Natural killer cell (primary cell): ENCODE results near the gene OSGIN1. TPM values are rescaled to one million over a fixed set of nuclear protein-coding genes. Genes with fewer than 3 reads are reported as not detected.
A peak's percentile ranks its signal among the peaks of the same experiment; 100 is the strongest.

Experiments
- ATAC-seq, 3 donors: fragments of 150-1000 bp in 2 of 3; fragments of 200-7000 bp in 1 of 3; cut with Tn5 transposase; 1 replicate in 1 of 3; 2 replicates in 2 of 3; pipeline ENCODE4 v1.10.0; 2021; ENCODE audit warnings: mild to moderate bottlenecking in 2 of 3, moderate library complexity in 2 of 3
- DNase-seq, 2 donors: peaks; one replicate each; pipeline versions ENCODE4 v3.0.0 to v3.0.0-alpha.2; 2013 to 2021; ENCODE audit warnings: mixed read lengths in 1 of 2
- H3K27ac ChIP-seq: one replicate; pipeline ENCODE4 v1.5.1; 2013; ENCODE audit warnings: mild to moderate bottlenecking, low read length
- H3K27me3 ChIP-seq: one replicate; pipeline ENCODE4 v1.6.1; 2013; ENCODE audit warnings: low read length; ENCODE audit not compliant: control insufficient read depth, insufficient read depth
- H3K36me3 ChIP-seq: one replicate; pipeline ENCODE4 v1.6.1; 2013; ENCODE audit warnings: low read length; ENCODE audit not compliant: control insufficient read depth, insufficient read depth
- H3K4me1 ChIP-seq: one replicate; pipeline ENCODE4 v1.6.1; 2013; ENCODE audit warnings: low read length; ENCODE audit not compliant: control insufficient read depth, insufficient read depth
- H3K4me3 ChIP-seq: one replicate; pipeline ENCODE4 v1.5.1; 2013; ENCODE audit warnings: low read length
- H3K9me3 ChIP-seq: one replicate; pipeline ENCODE4 v1.6.1; 2013; ENCODE audit warnings: low read length; ENCODE audit not compliant: control insufficient read depth, insufficient read depth
- H3K27ac Mint-ChIP-seq, 2 donors: one replicate each; pipeline ENCODE4 v1.8.0; 2022; ENCODE audit warnings: mild to moderate bottlenecking in 2 of 2, mixed read lengths in 2 of 2, moderate library complexity in 1 of 2
- H3K27me3 Mint-ChIP-seq, 2 donors: one replicate each; pipeline ENCODE4 v1.8.0; 2022; ENCODE audit warnings: low read depth in 2 of 2, mixed read lengths in 2 of 2
- H3K36me3 Mint-ChIP-seq: one replicate; pipeline ENCODE4 v1.8.0; 2022; ENCODE audit warnings: mixed read lengths
- H3K4me1 Mint-ChIP-seq, 2 donors: one replicate each; pipeline ENCODE4 v1.8.0; 2022; ENCODE audit warnings: mixed read lengths in 2 of 2
- H3K4me3 Mint-ChIP-seq: one replicate; pipeline ENCODE4 v1.8.0; 2022; ENCODE audit warnings: mild to moderate bottlenecking, moderate library complexity, mixed read lengths
- H3K9me3 Mint-ChIP-seq, 2 donors: one replicate each; pipeline ENCODE4 v1.8.0; 2022; ENCODE audit warnings: mixed read lengths in 2 of 2
- WGBS: methylation state at CpG from one replicate; pipeline ENCODE4 v1.1.7; 2013; ENCODE audit warnings: missing lambda C conversion rate; ENCODE audit not compliant: insufficient coverage; 5-methylcytosine and 5-hydroxymethylcytosine counted together
- intact Hi-C: fragments of 100-400 bp; cut with micrococcal nuclease; formaldehyde crosslinking; loops from one replicate; pipeline ENCODE4 v1.14.2; 2022
- total RNA-seq, 4 donors: library from RNA; stranded (reverse); fragments of 120-200 nt in 1 of 4; gene quantifications; one replicate each; pipeline versions ENCODE4 v1.2.3 to v1.2.4, GENCODE V29; 2013 to 2022
- TF ChIP-seq, protein P1 (sequence below): fragments of 200-600 bp; IDR thresholded peaks from one replicate; pipeline ENCODE4 v1.8.0; 2022; ENCODE audit warnings: antibody characterized with exemption

The OSGIN1 gene
- total RNA-seq, 3 donors from 2014 or later (not counting 1 experiment from before 2014, with no cell fraction given) = 3.9 to 4.1 (median 4.0) TPM

DNA sequence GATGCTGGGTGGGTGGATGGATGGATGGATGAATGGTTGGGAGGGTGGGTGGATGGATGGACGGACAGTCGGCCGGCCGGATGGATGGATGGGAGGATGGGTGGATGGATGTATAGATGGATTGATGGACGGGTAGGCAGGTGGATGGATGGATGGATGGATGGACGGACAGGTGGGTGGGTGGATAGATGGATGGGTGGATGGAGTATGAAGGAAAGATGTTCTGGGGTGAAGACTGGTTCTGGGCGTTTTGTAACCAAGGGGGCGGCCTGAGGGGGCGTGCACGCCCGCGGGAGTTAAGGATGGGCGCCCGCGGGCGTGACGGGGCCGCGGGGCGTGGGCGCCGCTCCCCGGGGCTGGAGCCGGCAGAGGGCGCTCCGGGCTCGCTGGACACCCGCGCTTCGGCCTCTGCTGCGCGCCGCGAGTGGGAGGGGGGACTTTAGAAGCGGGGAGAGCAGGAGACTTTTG lies 14.8 kb downstream of the OSGIN1 start, which contains the start of gene NECAB2:
Gene NECAB2, plus strand, starts transcription at position 407 of the 468 bp plus-strand sequence. CDS start 405 bp downstream, outside the sequence.
- Histone ChIP-seq H3K27me3 (peaks cover 8% of the 10 kb centered on the region), H3K4me1 (no peaks in the 10 kb centered on the region), H3K36me3 (no peaks in the 10 kb centered on the region), H3K9me3 (no peaks in the 10 kb centered on the region), H3K4me3 (no peak within 1 kb of the TSS), H3K27ac (no peak within 1 kb of the TSS)
- DNase-seq (peak in 1 of 2 donors; percentile 15), ATAC-seq (peak in 1 of 3 donors; percentile 54)
- intact Hi-C loops = no loop called here
- Mint-ChIP-seq H3K36me3 (no peaks in the 10 kb centered on the region), H3K4me1 (peaks cover 0 to 5% of the 10 kb centered on the region in 2 donors), H3K4me3 (peak within 1 kb of the TSS; percentile 43), H3K27ac (no peak within 1 kb of the TSS), H3K27me3 (peaks cover 0 to 14% of the 10 kb centered on the region in 2 donors), H3K9me3 (no peaks in the 10 kb centered on the region)
- 16% methylated on average over 35 of the region's 35 CpGs for WGBS
- TF ChIP-seq, protein P1, sequence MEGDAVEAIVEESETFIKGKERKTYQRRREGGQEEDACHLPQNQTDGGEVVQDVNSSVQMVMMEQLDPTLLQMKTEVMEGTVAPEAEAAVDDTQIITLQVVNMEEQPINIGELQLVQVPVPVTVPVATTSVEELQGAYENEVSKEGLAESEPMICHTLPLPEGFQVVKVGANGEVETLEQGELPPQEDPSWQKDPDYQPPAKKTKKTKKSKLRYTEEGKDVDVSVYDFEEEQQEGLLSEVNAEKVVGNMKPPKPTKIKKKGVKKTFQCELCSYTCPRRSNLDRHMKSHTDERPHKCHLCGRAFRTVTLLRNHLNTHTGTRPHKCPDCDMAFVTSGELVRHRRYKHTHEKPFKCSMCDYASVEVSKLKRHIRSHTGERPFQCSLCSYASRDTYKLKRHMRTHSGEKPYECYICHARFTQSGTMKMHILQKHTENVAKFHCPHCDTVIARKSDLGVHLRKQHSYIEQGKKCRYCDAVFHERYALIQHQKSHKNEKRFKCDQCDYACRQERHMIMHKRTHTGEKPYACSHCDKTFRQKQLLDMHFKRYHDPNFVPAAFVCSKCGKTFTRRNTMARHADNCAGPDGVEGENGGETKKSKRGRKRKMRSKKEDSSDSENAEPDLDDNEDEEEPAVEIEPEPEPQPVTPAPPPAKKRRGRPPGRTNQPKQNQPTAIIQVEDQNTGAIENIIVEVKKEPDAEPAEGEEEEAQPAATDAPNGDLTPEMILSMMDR = no peak

DNA sequence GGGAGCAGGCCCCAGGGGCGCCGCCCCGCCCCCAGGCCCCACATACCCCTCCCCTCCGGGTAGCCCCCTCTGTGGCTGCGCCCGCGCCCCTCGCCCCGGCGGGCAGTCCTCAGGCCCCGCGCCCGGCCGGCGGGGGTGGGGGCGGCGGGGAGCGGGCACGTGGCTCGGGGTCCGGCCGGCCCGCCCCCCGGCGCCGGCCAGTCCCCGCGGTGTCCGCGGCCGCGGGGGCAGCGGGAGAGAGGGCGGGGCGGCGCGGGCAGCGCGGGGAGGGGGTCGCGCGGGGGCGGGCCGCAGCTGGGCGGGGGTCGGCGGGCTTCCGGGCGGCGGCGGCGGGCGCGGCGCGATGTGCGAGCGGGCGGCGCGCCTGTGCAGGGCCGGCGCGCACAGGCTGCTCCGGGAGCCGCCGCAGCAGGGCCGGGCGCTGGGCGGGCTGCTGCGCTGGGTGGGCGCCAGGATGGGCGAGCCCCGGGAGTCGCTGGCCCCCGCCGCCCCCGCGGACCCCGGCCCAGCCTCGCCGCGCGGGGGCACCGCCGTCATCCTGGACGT lies 15.3 kb downstream of the OSGIN1 start:
- ATAC-seq = peak in 1 of 3 donors; percentile 40
- H3K4me1 ChIP-seq = no peaks in the 10 kb centered on the region
- no peaks in the 10 kb centered on the region for H3K9me3 Mint-ChIP-seq
- H3K4me3 Mint-ChIP-seq = no peak overlapping the region
- no peak overlapping the region for H3K27ac ChIP-seq
- H3K27ac Mint-ChIP-seq = no peak overlapping the region
- H3K4me3 ChIP-seq = no peak overlapping the region
- H3K27me3 ChIP-seq = peaks cover 8% of the 10 kb centered on the region
- TF ChIP-seq, protein P1 = no peak
- 2% methylated on average over 87 of the region's 87 CpGs for WGBS
- DNase-seq = no peak
- intact Hi-C loops = no loop called here
- no peaks in the 10 kb centered on the region for H3K36me3 ChIP-seq
- H3K36me3 Mint-ChIP-seq = no peaks in the 10 kb centered on the region
- H3K27me3 Mint-ChIP-seq = peaks cover 0 to 14% of the 10 kb centered on the region in 2 donors
- peaks cover 0 to 5% of the 10 kb centered on the region in 2 donors for H3K4me1 Mint-ChIP-seq
- H3K9me3 ChIP-seq = no peaks in the 10 kb centered on the region

DNA sequence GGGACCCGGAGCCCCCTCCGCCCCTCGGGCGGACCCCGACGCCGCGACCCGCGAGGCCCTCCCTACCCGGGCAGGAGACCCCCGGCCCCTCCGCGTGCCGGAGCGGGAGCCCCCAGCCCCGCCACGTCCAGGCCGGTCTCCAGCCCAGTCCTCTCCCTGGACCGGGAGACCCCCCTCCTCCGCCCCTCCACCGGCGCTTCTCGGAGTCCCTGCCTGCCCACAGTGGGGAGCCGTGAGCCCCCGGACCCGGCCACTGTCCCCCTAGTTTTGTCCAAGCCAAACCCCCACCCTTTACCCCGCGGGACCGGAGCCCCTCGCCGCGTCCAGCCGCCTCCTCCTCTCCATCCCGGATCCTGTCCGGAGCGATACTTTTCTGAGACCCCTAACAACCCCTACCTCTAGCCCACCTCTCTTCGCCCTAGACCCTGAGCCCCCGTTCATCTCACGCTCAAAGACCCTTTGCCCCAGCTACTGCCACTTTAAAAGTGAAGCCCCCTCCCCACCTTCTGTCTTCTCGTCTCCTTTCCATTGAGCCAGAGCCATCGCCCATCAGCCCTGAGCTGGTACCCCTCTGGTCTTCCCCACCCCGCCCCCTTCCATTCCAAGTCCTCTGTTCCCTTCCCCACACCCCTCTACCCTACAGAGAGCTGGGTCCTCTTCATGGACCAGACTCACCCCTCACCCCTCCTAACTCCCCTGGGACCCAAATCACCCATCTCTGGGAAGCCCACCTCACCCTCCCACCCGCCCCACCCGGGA lies 16.0 kb downstream of the OSGIN1 start:
- 10% methylated on average over 44 of the region's 45 CpGs for WGBS
- no peak for DNase-seq
- H3K4me3 Mint-ChIP-seq = peak overlapping the region; percentile 28
- H3K27me3 Mint-ChIP-seq = peaks cover 0 to 14% of the 10 kb centered on the region in 2 donors
- no peaks in the 10 kb centered on the region for H3K36me3 ChIP-seq
- no peak overlapping the region for H3K27ac ChIP-seq
- no peaks in the 10 kb centered on the region for H3K9me3 ChIP-seq
- TF ChIP-seq, protein P1 = no peak
- H3K27ac Mint-ChIP-seq = no peak overlapping the region
- H3K4me3 ChIP-seq = no peak overlapping the region
- no peak for ATAC-seq
- H3K9me3 Mint-ChIP-seq = no peaks in the 10 kb centered on the region
- intact Hi-C loops = no loop called here
- no peaks in the 10 kb centered on the region for H3K36me3 Mint-ChIP-seq
- H3K4me1 Mint-ChIP-seq = peaks cover 0 to 5% of the 10 kb centered on the region in 2 donors
- H3K4me1 ChIP-seq = no peaks in the 10 kb centered on the region
- peaks cover 8% of the 10 kb centered on the region for H3K27me3 ChIP-seq
